ENCODE results near the gene NTRK1.

Gene NTRK1

DNA sequence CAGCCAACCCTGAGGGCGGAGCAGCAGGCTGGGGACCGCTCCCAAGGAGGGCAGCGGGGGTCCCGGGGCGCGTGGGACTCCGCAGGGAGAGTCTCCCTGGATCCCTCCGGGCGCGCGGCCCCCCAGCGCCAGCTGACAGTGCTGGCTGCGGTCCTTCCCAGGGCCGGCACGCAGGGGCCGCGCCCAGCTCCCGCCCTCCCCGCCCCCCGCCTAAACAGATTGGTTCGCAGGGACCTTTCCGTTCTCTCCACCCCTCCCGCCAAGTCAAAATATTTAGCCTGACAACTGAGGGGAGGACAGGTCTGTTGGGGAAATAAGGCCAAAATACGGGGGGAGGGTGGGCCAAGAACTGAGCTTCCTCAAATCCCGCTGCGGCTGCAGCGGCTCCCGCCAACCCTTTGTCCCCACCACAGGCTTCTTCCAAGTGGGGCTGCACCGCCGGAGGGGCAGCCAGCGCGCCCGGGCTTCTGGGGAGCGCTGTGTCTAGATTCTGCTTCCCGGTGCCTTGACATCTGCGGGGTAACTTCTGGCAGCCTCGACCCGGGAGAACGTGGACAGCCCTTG lies 1.6 kb upstream of the NTRK1 start, which contains the start of gene INSRR:
INSRR (minus strand) TSS at position 159 of the 564 bp plus-strand sequence. CDS start 496 bp downstream, outside the sequence.
- no peak for DNase-seq

- DNase-seq = peak; percentile 28
Observed at GRCh38 chr1:156859523-156860112, 1.0 kb upstream of the NTRK1 start.

GRCh38 chr1:156860113-156860627 lies 495 bp upstream of the NTRK1 start:
- DNase-seq = peak; percentile 66

GRCh38 chr1:156862584-156862983 lies 1.9 kb downstream of the NTRK1 start:
- DNase-seq = no peak

DNA sequence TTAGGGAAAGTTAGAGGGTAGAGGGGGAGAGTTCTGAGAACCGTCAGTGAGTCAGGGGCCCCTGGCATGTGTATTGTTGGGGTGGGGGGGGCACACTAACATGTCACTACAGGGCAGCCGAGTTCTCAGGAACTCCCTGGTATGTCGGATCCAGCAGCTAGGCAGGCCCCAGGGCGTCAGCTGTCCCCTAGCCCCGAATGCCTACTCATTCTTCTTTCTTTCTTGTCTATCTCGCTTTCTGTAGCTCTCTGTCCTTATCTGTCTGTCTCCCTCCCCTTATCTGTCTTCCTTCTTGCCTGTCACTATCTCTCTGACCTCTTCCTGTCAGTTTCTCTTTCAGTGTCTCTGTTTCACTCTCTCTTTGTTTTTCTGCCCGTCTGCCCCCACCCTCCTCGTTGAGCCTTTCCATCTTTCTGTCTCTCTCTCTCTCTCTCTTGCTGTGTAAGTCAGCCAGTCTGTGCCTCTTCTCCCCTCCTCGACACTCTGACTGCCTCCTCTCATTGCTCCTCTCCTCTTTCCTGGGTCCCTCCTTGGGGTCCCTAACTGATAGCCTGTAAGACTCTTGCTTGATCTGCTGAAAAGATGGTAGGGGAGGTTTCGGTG lies 2.4 kb downstream of the NTRK1 start:
- no peak for DNase-seq

GRCh38 chr1:156863631-156864030 lies 3.0 kb downstream of the NTRK1 start:
- DNase-seq = no peak

DNA sequence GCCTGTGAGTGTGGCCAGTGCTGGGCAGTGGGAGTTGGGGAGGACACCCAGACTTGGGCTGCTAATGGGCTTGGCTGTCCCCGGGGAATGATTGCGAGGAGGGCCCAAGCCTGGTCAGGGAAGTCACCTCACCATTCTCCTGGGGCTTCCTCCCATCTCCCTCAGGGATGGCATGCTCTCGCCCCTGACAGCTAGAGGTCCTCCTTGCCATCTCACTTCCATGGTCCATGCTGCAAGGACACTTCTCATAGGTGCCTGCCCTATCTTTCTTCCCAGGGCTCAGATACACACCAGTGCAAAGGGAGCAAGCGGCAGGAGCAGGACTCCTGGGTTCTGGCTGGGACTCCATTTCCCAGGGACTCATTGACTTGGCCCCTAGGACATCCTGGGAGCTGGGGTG lies 4.1 kb downstream of the NTRK1 start:
- no peak for DNase-seq

DNA sequence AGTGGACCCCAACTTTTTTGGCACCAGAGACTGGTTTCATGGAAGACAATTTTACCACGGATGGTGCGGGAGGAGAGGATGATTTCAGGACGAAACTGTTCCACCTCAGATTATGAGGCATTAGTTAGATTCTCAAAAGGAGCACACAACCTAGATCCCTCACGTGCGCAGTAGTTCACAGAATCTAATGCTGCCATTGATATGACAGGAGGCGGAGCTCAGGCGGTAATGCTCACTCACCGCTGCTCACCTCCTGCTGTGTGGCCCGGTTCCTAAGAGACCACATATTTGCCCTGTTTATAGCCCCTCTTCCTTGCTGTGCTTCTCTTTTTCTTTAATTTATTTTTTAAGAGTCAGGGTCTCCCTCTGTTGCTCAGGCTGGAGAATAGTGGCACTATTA lies 4.6 kb downstream of the NTRK1 start:
- DNase-seq = no peak

DNA sequence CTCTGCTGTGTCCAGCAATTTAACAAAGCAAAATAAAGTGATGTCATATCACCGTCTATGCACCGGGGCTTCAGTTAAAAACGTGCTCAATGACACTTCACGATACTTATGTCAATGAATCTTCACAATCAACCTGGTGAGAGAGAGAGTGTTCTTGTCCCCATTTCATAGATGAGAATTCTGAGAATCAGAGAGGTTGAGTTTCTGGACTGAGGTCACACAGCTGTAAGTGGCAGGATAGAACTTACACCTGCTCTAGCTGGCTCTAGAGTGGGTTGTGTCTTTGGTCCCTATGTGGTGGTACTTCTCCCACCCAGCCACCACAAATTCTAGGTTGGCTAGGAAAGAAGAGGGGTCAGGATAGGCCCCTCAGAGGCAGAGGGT lies 5.2 kb downstream of the NTRK1 start:
- DNase-seq = no peak

DNA sequence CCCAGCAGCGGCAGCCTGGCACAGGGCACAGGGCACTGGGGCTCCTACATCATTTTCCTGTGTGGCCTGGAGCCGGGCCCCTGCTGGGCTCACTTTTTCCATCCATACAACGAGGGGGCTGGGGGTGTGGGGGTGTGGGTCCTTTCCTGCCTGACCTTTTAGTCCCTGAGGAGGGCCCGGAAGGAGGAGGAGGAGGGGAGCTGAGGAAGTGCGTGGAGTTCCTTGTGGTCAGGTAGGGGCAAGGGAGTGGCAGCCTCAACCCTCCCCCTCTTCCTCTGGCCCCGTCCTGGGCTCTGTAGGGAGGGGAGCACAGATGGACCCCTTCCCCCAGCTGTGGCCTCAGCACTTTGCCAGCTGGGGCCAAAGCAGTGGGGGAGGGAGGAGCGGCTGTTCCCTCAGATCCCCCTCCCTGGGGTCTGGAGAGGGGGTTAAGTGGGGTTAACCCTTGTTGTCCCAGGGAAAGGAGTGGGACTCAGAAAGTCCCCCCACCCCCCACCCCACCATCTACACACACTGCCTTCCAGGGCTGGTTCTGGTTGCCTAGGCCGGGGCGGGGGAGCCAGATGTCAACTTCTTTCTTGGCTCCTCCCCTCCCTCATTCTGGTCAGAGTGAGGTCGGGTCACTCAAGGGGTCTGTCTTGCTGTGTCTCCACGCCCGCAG lies 5.7 kb downstream of the NTRK1 start:
- no peak for DNase-seq

DNA sequence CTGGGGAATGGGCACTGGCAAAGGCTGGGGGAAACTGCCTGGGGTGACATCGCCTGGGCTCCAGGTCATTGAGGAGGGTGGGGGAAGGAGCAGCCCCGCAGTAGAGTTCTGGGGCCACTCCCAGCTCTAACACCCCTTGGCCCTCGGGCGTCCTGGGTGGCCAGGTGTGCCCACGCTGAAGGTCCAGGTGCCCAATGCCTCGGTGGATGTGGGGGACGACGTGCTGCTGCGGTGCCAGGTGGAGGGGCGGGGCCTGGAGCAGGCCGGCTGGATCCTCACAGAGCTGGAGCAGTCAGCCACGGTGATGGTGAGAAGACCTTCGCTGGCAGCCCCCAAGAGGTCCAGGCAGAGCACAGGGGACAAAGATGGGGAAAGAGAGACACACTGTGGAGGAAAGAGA lies 7.7 kb downstream of the NTRK1 start:
- no peak for DNase-seq

DNA sequence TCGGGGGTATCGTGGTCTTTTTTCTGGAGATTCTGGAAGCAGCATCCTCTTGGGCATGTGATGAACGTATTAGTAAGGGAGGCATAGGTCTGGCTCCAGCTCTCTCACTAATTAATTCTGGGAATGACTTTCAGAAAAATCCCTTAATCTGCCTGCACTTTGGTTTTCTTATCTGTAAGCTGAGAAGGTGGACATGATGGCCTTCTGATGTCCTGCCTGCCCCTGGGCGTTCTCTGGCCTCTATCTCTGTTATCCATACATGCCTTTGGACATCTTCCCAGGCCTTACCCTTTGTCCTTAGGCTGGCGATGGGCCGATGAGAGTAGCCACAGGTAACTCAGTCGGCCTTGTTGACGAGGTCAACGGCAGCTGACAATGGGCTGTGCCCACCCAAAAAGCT lies 8.8 kb downstream of the NTRK1 start:
- no peak for DNase-seq

- DNase-seq = no peak
Observed at GRCh38 chr1:156873659-156874058, 13.0 kb downstream of the NTRK1 start.

- DNase-seq = no peak
Observed at GRCh38 chr1:156874142-156874541, 13.5 kb downstream of the NTRK1 start.

GRCh38 chr1:156874572-156875340 lies 14.1 kb downstream of the NTRK1 start:
- no peak for DNase-seq

GRCh38 chr1:156875341-156875615 lies 14.6 kb downstream of the NTRK1 start:
- no peak for DNase-seq

GRCh38 chr1:156876281-156876680 lies 15.6 kb downstream of the NTRK1 start:
- DNase-seq = no peak

DNA sequence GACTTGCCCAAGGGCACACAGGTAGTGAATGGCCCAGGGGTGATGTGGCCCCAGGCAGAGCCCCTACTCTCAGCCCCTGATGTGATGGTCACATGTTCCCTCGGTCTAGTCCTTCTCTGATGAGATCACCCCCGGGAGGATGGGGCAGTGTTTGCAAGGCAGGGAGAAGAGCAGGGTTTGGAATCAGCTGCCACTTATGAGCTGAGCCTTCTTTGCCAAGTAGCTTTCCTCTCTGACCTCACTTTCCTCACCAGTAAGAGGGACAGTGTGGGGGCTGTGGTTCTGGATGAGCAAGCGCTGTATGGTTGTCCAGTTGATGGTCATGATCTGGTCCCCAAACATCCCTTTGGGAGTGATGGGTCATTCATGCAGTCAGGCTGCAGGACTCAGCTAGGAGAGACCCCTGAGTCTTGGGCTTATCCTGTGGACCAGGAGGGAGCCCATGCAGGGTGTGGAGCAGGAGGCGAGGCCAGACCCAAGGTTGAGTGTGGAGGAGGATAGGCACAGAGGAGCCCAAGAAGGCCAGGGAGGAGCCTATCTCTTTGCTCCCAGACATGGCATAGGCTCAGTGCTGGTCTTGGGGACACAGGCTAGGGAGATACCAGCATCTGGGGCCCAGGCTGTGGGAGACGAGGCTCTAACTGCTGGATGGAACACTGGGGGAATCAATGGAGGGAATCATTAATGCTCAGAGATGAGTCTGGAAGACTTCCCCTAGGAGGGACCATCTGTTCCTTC lies 16.9 kb downstream of the NTRK1 start:
- DNase-seq = no peak

DNA sequence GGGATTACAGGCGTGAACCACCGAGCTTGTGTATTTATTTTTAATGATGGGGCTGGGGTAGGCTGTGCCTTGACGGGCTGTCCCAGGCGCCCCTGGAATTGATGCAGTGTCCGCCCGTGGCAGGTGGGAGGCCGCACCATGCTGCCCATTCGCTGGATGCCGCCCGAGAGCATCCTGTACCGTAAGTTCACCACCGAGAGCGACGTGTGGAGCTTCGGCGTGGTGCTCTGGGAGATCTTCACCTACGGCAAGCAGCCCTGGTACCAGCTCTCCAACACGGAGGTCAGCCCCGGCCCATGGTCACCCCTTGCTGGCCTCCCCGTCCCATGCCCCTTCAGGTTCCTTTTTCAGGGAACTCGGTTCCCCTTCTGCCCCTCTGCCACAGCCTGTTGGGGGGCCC lies 19.2 kb downstream of the NTRK1 start:
- DNase-seq = no peak

GRCh38 chr1:156880473-156880872 lies 19.8 kb downstream of the NTRK1 start:
- DNase-seq = no peak

GRCh38 chr1:156881101-156881500 lies 20.4 kb downstream of the NTRK1 start:
- no peak for DNase-seq

- DNase-seq = no peak
Observed at GRCh38 chr1:156881663-156882062, 21.0 kb downstream of the NTRK1 start.

GRCh38 chr1:156882543-156882942 lies 21.9 kb downstream of the NTRK1 start:
- no peak for DNase-seq

All from CD4-positive, alpha-beta T cell treated with Interleukin-10 for 1 hour (primary cell).